ENCODE measurements around the gene ABHD17A.
A peak's percentile ranks its signal among the peaks of the same experiment; 100 is the strongest.

Gene ABHD17A

DNA sequence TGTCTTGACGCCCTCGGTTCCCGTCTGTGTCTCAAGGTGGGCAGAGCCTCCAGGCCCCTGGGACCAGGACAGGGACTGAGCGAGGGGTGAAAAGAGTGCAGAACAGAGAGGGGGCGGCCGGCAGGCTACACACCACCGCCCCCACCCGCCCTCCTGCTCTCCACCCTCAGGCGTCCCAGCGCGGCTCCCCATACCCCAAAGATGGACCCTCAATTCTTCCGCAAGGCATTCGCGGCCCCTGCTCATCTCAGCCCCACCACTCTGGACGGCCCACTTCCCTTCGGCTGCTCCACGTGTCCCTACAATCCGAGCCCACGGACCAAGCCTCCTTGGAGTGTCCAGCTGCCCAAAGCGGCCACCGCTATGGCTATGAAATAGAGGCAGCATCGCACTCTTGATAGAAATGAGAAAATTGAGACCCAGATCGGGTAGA is 23.7 kb downstream of the ABHD17A start:
- Histone ChIP-seq H4K91ac (ENCODE audit: low read depth, low read length) (no peak overlapping the region), H4K12ac (ENCODE audit: low read depth, low read length) (no peak overlapping the region), H3K9me3 (ENCODE audit: insufficient read depth, low read depth, low read length) (no peaks in the 10 kb centered on the region), H3K23ac (ENCODE audit: low read length) (no peak overlapping the region), H3K4me1 (ENCODE audit: control insufficient read depth in 1 of 2, insufficient read depth in 2 of 2, low read length in 2 of 2) (peaks cover 25 to 31% of the 10 kb centered on the region in 2 experiments), H3K4ac (ENCODE audit: low read depth, low read length) (peak overlapping the region; percentile 35), H3K4me3 (ENCODE audit: low read depth, low read length) (peak overlapping the region; percentile 84), H3K18ac (ENCODE audit: low read length) (no peak overlapping the region), H2AFZ (ENCODE audit: insufficient read depth, low read length, poor library complexity) (no peak overlapping the region), H3K79me2 (ENCODE audit: control insufficient read depth, insufficient read depth, low read length, poor library complexity) (peaks cover 9% of the 10 kb centered on the region), H2BK5ac (ENCODE audit: low read depth, low read length, poor library complexity) (no peak overlapping the region), H3K14ac (ENCODE audit: low read length) (no peak overlapping the region), H3K27ac (ENCODE audit: low read depth, low read length) (no peak overlapping the region), H3K79me1 (ENCODE audit: low read length) (peaks cover 12% of the 10 kb centered on the region), H3K9ac (ENCODE audit: low read length) (peak overlapping the region; percentile 6), H3K36me3 (ENCODE audit: control insufficient read depth in 1 of 2, insufficient read depth in 2 of 2, low read length in 2 of 2) (no peaks in the 10 kb centered on the region), H2BK12ac (ENCODE audit: low read length) (no peak overlapping the region), H2BK120ac (ENCODE audit: insufficient read depth, low read length, poor library complexity) (no peak overlapping the region), H4K8ac (ENCODE audit: low read depth, low read length) (no peak overlapping the region), H2AK5ac (ENCODE audit: low read length) (no peak overlapping the region), H3K4me2 (ENCODE audit: low read length) (peak overlapping the region; percentile 94), H3K27me3 (ENCODE audit: insufficient read depth, low read length) (peaks cover 10% of the 10 kb centered on the region)
- peak in 1 of 2 donors; percentile 44 for DNase-seq
- WGBS (ENCODE audit: extremely low coverage, insufficient coverage, insufficient read length): no CpG with 5 or more reads among the region's 23 CpGs

GRCh38 chr19:1860821-1861598 is 24.3 kb downstream of the ABHD17A start:
- Histone ChIP-seq H3K36me3 (ENCODE audit: control insufficient read depth in 1 of 2, insufficient read depth in 2 of 2, low read length in 2 of 2) (no peaks in the 10 kb centered on the region), H3K27me3 (ENCODE audit: insufficient read depth, low read length) (peaks cover 10% of the 10 kb centered on the region), H3K4me1 (ENCODE audit: control insufficient read depth in 1 of 2, insufficient read depth in 2 of 2, low read length in 2 of 2) (peaks cover 28 to 31% of the 10 kb centered on the region in 2 experiments), H3K27ac (ENCODE audit: low read depth, low read length) (no peak overlapping the region), H4K8ac (ENCODE audit: low read depth, low read length) (no peak overlapping the region), H3K4me2 (ENCODE audit: low read length) (peak overlapping the region; percentile 94), H3K18ac (ENCODE audit: low read length) (no peak overlapping the region), H3K9me3 (ENCODE audit: insufficient read depth, low read depth, low read length) (no peaks in the 10 kb centered on the region), H3K79me1 (ENCODE audit: low read length) (peaks cover 12% of the 10 kb centered on the region), H4K12ac (ENCODE audit: low read depth, low read length) (no peak overlapping the region), H3K4ac (ENCODE audit: low read depth, low read length) (no peak overlapping the region), H2BK5ac (ENCODE audit: low read depth, low read length, poor library complexity) (no peak overlapping the region), H2BK120ac (ENCODE audit: insufficient read depth, low read length, poor library complexity) (no peak overlapping the region), H2AFZ (ENCODE audit: insufficient read depth, low read length, poor library complexity) (no peak overlapping the region), H3K23ac (ENCODE audit: low read length) (no peak overlapping the region), H3K9ac (ENCODE audit: low read length) (no peak overlapping the region), H3K79me2 (ENCODE audit: control insufficient read depth, insufficient read depth, low read length, poor library complexity) (peaks cover 9% of the 10 kb centered on the region), H4K91ac (ENCODE audit: low read depth, low read length) (no peak overlapping the region), H3K14ac (ENCODE audit: low read length) (no peak overlapping the region), H3K4me3 (ENCODE audit: low read depth, low read length) (no peak overlapping the region), H2BK12ac (ENCODE audit: low read length) (no peak overlapping the region), H2AK5ac (ENCODE audit: low read length) (no peak overlapping the region)
- no CpG with 5 or more reads among the region's 28 CpGs for WGBS (ENCODE audit: extremely low coverage, insufficient coverage, insufficient read length)
- DNase-seq: no peak

- Histone ChIP-seq H3K14ac (ENCODE audit: low read length) (no peak overlapping the region), H3K9ac (ENCODE audit: low read length) (no peak overlapping the region), H2AK5ac (ENCODE audit: low read length) (no peak overlapping the region), H3K4me2 (ENCODE audit: low read length) (peak overlapping the region; percentile 13), H2AFZ (ENCODE audit: insufficient read depth, low read length, poor library complexity) (peak overlapping the region; percentile 28), H3K36me3 (ENCODE audit: control insufficient read depth in 1 of 2, insufficient read depth in 2 of 2, low read length in 2 of 2) (no peaks in the 10 kb centered on the region), H3K4me3 (ENCODE audit: low read depth, low read length) (no peak overlapping the region), H2BK5ac (ENCODE audit: low read depth, low read length, poor library complexity) (no peak overlapping the region), H4K12ac (ENCODE audit: low read depth, low read length) (no peak overlapping the region), H4K91ac (ENCODE audit: low read depth, low read length) (no peak overlapping the region), H3K18ac (ENCODE audit: low read length) (no peak overlapping the region), H3K23ac (ENCODE audit: low read length) (no peak overlapping the region), H3K4ac (ENCODE audit: low read depth, low read length) (peak overlapping the region; percentile 48), H3K79me1 (ENCODE audit: low read length) (peaks cover 12% of the 10 kb centered on the region), H3K9me3 (ENCODE audit: insufficient read depth, low read depth, low read length) (no peaks in the 10 kb centered on the region), H3K4me1 (ENCODE audit: control insufficient read depth in 1 of 2, insufficient read depth in 2 of 2, low read length in 2 of 2) (peaks cover 32 to 37% of the 10 kb centered on the region in 2 experiments), H2BK120ac (ENCODE audit: insufficient read depth, low read length, poor library complexity) (no peak overlapping the region), H3K27ac (ENCODE audit: low read depth, low read length) (no peak overlapping the region), H2BK12ac (ENCODE audit: low read length) (no peak overlapping the region), H3K79me2 (ENCODE audit: control insufficient read depth, insufficient read depth, low read length, poor library complexity) (peaks cover 9% of the 10 kb centered on the region), H3K27me3 (ENCODE audit: insufficient read depth, low read length) (peaks cover 10% of the 10 kb centered on the region), H4K8ac (ENCODE audit: low read depth, low read length) (no peak overlapping the region)
- DNase-seq: peak; percentile 80 to 87
- no CpG with 5 or more reads among the region's 32 CpGs for WGBS (ENCODE audit: extremely low coverage, insufficient coverage, insufficient read length)
Measured at GRCh38 chr19:1860042-1860775, 25.1 kb downstream of the ABHD17A start.

DNA sequence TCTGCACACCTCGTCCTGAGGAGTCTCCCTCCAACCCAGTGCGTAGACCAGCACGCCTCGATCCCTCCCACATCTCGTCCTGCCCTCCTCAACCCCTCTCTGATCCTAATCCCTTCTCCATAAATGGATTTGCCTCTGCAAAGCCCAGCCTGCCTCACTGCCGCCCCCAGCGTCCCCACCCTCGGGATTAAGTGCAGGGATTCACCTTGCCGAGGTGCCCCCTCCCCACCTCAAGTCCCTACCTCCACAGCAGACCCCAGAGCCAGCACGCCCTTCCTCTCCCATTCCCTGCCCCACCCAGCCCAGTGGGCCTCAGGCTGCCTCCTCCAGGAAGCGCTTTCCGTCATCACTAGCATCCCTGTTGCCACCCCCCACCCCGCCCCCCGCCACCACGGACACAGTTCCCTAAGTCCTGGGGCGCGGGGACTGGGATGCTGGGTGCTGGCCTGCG is 25.9 kb downstream of the ABHD17A start:
- DNase-seq: no peak
- no CpG with 5 or more reads among the region's 18 CpGs for WGBS (ENCODE audit: extremely low coverage, insufficient coverage, insufficient read length)

More for the DNA sequence above, 25.9 kb downstream of the ABHD17A start:
- Histone ChIP-seq H3K9me3 (ENCODE audit: insufficient read depth, low read depth, low read length) (no peaks in the 10 kb centered on the region), H4K91ac (ENCODE audit: low read depth, low read length) (no peak overlapping the region), H2AFZ (ENCODE audit: insufficient read depth, low read length, poor library complexity) (no peak overlapping the region), H3K9ac (ENCODE audit: low read length) (no peak overlapping the region), H2AK5ac (ENCODE audit: low read length) (no peak overlapping the region), H3K36me3 (ENCODE audit: control insufficient read depth in 1 of 2, insufficient read depth in 2 of 2, low read length in 2 of 2) (peaks cover 0 to under 1% of the 10 kb centered on the region in 2 experiments), H2BK120ac (ENCODE audit: insufficient read depth, low read length, poor library complexity) (no peak overlapping the region), H3K79me2 (ENCODE audit: control insufficient read depth, insufficient read depth, low read length, poor library complexity) (peaks cover 11% of the 10 kb centered on the region), H3K14ac (ENCODE audit: low read length) (no peak overlapping the region), H3K23ac (ENCODE audit: low read length) (no peak overlapping the region), H3K79me1 (ENCODE audit: low read length) (peaks cover 7% of the 10 kb centered on the region), H3K4me1 (ENCODE audit: control insufficient read depth in 1 of 2, insufficient read depth in 2 of 2, low read length in 2 of 2) (peaks cover 36 to 37% of the 10 kb centered on the region in 2 experiments), H3K4ac (ENCODE audit: low read depth, low read length) (no peak overlapping the region), H2BK5ac (ENCODE audit: low read depth, low read length, poor library complexity) (no peak overlapping the region), H3K27ac (ENCODE audit: low read depth, low read length) (no peak overlapping the region), H4K12ac (ENCODE audit: low read depth, low read length) (no peak overlapping the region), H3K4me3 (ENCODE audit: low read depth, low read length) (no peak overlapping the region), H3K27me3 (ENCODE audit: insufficient read depth, low read length) (peaks cover 10% of the 10 kb centered on the region), H3K4me2 (ENCODE audit: low read length) (no peak overlapping the region), H4K8ac (ENCODE audit: low read depth, low read length) (no peak overlapping the region), H3K18ac (ENCODE audit: low read length) (no peak overlapping the region), H2BK12ac (ENCODE audit: low read length) (no peak overlapping the region)
